ENCODE results near the gene SPSB3. TPM values are rescaled to one million over a fixed set of nuclear protein-coding genes. Genes with fewer than 3 reads are reported as not detected.

SPSB3 gene
- total RNA-seq, 1 experiment from 2014 or later = 22.2 TPM

DNA sequence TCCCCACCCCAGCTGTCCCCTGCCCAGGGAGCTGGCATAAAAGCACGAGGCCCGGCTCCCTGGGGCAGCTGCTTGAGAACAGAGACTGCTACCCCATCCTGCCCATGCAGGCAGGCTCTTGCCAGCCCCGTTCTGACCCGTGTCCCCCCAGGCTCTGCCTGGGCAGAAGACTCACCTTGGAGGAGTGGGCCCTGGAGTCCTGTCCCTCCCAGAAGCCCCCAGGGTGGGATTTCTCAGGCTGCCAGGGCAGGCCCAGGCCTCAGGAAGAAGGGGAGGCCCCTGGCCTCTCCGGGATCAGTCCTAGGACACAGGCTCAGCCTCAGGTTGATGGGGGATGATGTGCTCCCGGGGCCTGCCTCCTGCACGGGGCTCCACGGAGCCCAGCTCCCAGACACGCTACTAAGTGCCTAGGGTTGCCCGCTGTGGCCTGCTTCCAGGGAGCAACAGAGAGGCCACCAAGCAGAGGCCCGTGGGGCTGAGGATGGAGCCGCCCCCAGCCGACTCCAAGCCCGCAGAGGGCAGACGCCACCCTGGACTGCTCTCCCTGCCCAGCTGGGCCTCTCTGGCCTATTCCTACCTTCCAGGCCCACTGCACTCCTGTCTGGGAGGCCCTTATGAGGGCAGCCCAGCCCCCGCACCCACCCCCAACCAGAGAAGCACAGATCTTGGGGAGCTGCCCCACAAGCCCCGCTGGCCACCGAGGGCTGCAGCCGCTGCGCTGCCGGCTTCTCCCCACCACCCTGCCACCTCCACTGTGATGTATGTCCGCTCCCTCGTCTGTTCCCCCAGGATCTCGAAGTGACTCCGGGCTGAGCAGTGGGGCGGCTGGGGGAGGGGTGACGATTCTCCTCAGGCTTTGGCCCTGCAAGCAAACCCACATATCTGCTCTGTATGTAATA is 12.7 kb downstream of the SPSB3 start:
- peak overlapping the region; percentile 66 for H3K27ac Mint-ChIP-seq (ENCODE audit: low read depth, unreplicated experiment)
- H3K27me3 Mint-ChIP-seq (ENCODE audit: insufficient read depth, unreplicated experiment) = no peaks in the 10 kb centered on the region
- H3K4me1 Mint-ChIP-seq (ENCODE audit: insufficient read depth, unreplicated experiment) = peaks cover 7% of the 10 kb centered on the region
- H3K36me3 Mint-ChIP-seq (ENCODE audit: insufficient read depth, unreplicated experiment) = peaks cover 68% of the 10 kb centered on the region
- TF ChIP-seq, protein P1, sequence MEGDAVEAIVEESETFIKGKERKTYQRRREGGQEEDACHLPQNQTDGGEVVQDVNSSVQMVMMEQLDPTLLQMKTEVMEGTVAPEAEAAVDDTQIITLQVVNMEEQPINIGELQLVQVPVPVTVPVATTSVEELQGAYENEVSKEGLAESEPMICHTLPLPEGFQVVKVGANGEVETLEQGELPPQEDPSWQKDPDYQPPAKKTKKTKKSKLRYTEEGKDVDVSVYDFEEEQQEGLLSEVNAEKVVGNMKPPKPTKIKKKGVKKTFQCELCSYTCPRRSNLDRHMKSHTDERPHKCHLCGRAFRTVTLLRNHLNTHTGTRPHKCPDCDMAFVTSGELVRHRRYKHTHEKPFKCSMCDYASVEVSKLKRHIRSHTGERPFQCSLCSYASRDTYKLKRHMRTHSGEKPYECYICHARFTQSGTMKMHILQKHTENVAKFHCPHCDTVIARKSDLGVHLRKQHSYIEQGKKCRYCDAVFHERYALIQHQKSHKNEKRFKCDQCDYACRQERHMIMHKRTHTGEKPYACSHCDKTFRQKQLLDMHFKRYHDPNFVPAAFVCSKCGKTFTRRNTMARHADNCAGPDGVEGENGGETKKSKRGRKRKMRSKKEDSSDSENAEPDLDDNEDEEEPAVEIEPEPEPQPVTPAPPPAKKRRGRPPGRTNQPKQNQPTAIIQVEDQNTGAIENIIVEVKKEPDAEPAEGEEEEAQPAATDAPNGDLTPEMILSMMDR (IDR thresholded peaks at IDR 0.05; ENCODE audit: unreplicated experiment) = no peak
- ChIA-PET CTCF (interaction anchor here (0.6 to 1.0 kb wide), 2 partner anchors 24 to 62 kb away, joined by 3 to 4 read pairs; no protein-coding TSS in a partner anchor), POLR2A (interaction anchor here (0.7 to 7.7 kb wide), 11 partner anchors 12 to 190 kb away, joined by 3 to 137 read pairs (median 18); partner anchors contain the start of genes JPT2, MAPK8IP3, NDUFB10 and NUBP2)
- intact Hi-C loops (cut with micrococcal nuclease) = loop anchor here (2.0 kb wide), 1 partner anchor 25 kb away; no protein-coding TSS in a partner anchor
- H3K4me3 Mint-ChIP-seq (ENCODE audit: unreplicated experiment) = peak overlapping the region; percentile 80
- H3K9me3 Mint-ChIP-seq (ENCODE audit: unreplicated experiment) = no peaks in the 10 kb centered on the region
- no TSS peak for BruUV-seq (replicated peaks)
- no peak for DNase-seq (ENCODE audit: unreplicated experiment)

DNA sequence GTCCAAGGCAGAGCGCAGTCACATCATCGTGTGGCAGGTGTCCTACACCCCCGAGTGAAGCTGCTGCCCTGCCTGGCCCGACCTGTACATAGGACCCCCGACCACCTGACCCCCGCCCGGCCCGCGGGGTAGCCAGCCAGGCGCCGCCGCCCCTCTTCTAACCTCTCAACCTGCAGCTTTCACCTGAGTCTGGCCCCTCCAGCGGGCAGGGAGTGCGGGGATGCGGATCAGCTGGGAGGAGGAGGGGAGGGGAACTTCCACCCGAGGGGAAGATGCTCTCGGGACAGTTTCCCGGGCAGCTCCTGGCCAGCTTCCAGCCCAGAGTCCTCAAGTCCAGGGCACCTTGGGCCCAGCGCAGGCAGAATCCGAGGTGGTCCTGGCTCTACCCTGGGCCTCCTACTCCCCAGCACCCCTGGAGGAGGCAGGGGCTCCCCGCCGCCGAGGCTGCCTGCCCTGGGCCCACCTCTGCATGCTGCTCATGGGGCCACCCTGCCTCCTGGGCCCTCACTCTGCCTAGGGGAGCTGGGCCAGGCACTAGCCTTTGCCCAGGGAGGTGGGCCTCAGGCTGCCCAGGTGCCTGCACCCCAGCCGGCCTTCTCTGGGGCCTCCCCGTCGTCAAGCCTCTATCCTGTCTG is 13.5 kb downstream of the SPSB3 start:
- H3K4me3 Mint-ChIP-seq (ENCODE audit: unreplicated experiment) = no peak overlapping the region
- no TSS peak for BruUV-seq (replicated peaks)
- H3K27ac Mint-ChIP-seq (ENCODE audit: low read depth, unreplicated experiment) = no peak overlapping the region
- no peaks in the 10 kb centered on the region for H3K27me3 Mint-ChIP-seq (ENCODE audit: insufficient read depth, unreplicated experiment)
- H3K9me3 Mint-ChIP-seq (ENCODE audit: unreplicated experiment) = no peaks in the 10 kb centered on the region
- POLR2A ChIA-PET = interaction anchor here (0.6 to 7.7 kb wide), 6 partner anchors 13 to 348 kb away, joined by 3 to 137 read pairs (median 15); partner anchors contain the start of genes MAPK8IP3, NUBP2, SPSB3 and UQCC4
- CTCF ChIA-PET = interaction anchor here (0.6 kb wide), 1 partner anchor 61 kb away, joined by 3 read pairs; no protein-coding TSS in a partner anchor
- peaks cover 7% of the 10 kb centered on the region for H3K4me1 Mint-ChIP-seq (ENCODE audit: insufficient read depth, unreplicated experiment)
- no peak for DNase-seq (ENCODE audit: unreplicated experiment)
- intact Hi-C loops (cut with micrococcal nuclease) = no loop called here
- peaks cover 74% of the 10 kb centered on the region for H3K36me3 Mint-ChIP-seq (ENCODE audit: insufficient read depth, unreplicated experiment)
- TF ChIP-seq, protein P1 (IDR thresholded peaks at IDR 0.05; ENCODE audit: unreplicated experiment) = no peak

DNA sequence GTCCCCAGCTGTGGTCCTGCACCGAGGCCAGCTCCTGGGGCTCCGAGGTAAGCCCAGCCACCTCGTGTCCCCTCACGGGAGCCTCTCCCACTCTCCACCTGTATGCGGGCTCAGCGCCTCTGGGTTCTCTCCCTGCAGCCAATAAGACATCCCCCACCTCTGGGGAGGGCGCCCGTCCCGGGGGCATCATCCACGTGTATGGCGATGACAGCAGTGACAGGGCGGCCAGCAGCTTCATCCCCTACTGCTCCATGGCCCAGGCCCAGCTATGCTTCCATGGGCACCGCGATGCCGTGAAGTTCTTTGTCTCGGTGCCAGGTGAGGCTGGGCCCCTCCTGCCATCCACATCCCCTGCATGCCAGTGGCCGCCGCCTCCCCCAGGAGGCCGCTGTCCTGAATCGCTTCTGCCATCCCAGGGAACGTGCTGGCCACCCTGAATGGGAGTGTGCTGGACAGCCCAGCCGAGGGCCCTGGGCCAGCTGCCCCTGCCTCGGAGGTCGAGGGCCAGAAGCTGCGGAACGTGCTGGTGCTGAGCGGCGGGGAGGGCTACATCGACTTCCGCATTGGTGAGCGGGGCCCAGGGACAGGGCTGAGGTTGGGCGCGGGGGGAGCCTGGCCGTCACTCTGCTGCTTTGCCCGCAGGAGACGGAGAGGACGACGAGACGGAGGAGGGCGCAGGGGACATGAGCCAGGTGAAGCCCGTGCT is 14.2 kb downstream of the SPSB3 start:
- CTCF ChIA-PET = interaction anchor here (0.9 kb wide), 1 partner anchor 13 kb away, joined by 3 read pairs; no protein-coding TSS in a partner anchor
- H3K9me3 Mint-ChIP-seq (ENCODE audit: unreplicated experiment) = no peaks in the 10 kb centered on the region
- H3K27ac Mint-ChIP-seq (ENCODE audit: low read depth, unreplicated experiment) = no peak overlapping the region
- H3K4me3 Mint-ChIP-seq (ENCODE audit: unreplicated experiment) = no peak overlapping the region
- H3K36me3 Mint-ChIP-seq (ENCODE audit: insufficient read depth, unreplicated experiment) = peaks cover 77% of the 10 kb centered on the region
- H3K4me1 Mint-ChIP-seq (ENCODE audit: insufficient read depth, unreplicated experiment) = peaks cover 7% of the 10 kb centered on the region
- POLR2A ChIA-PET = interaction anchor here (0.6 to 7.7 kb wide), 4 partner anchors 13 to 348 kb away, joined by 3 to 137 read pairs (median 30); partner anchors contain the start of genes MAPK8IP3, NUBP2, SPSB3 and UQCC4
- BruUV-seq (replicated peaks) = TSS peak; percentile 9
- no peak for DNase-seq (ENCODE audit: unreplicated experiment)
- intact Hi-C loops (cut with micrococcal nuclease) = no loop called here
- no peaks in the 10 kb centered on the region for H3K27me3 Mint-ChIP-seq (ENCODE audit: insufficient read depth, unreplicated experiment)
- TF ChIP-seq, protein P1 (IDR thresholded peaks at IDR 0.05; ENCODE audit: unreplicated experiment) = no peak
